ENCODE measurements around the gene ZSCAN16. TPM values are rescaled to one million over a fixed set of nuclear protein-coding genes. Genes with fewer than 3 reads are reported as not detected.
A peak's percentile ranks its signal among the peaks of the same experiment; 100 is the strongest.
"Not testable (repeated sequence)": the region's sequence is repeated elsewhere in the genome, so short reads cannot be mapped to it uniquely, and the experiment has no call there.

Gene ZSCAN16
- total RNA-seq, 8 experiments from 2014 or later, result 1.6 to 19.7 (median 9.0) TPM

DNA sequence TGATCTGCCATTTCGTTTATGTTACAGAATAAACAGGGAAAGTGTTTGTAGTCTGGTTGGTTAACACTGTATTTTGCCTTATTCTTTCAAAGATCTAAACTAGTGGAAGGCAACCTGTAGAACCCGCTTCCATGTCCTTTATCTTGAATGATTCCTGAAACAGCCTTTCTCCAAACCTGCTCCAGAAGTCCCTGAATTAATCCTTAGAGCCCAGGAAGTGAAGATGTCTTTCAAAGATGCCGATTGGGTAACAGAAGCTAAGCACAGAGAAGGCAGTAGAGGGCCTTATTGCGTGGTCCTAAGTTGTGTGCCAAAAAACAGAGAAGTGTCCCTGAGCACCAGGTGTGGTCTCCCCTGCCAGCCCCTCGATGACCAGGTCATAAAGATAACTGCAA is 19.2 kb upstream of the ZSCAN16 start:
- WGBS, 10 experiments, result 11 to 50% (median 28%) methylated on average over 1 to 5 of the region's 5 CpGs
- Histone ChIP-seq H3K27ac (peak overlapping the region in 1 of 2 donors; percentile 60), H3K4me3 (peak overlapping the region; percentile 67 to 89 (median 76)), H3K4me1 (replicated peaks in 1 of 2) (peaks cover 2 to 3% of the 10 kb centered on the region in 2 donors)
- ATAC-seq (replicated peaks in 6 of 8), result peak in 3 of 8 experiments; percentile 12 to 18 (median 12)
- in situ Hi-C loops (cut with MboI; ENCODE audit: low pct_unique_long_range_greater_than_20kb in 2 of 9, low sequenced_read_pairs in 9 of 9, unreplicated experiment in 9 of 9), result no loop called here

DNA sequence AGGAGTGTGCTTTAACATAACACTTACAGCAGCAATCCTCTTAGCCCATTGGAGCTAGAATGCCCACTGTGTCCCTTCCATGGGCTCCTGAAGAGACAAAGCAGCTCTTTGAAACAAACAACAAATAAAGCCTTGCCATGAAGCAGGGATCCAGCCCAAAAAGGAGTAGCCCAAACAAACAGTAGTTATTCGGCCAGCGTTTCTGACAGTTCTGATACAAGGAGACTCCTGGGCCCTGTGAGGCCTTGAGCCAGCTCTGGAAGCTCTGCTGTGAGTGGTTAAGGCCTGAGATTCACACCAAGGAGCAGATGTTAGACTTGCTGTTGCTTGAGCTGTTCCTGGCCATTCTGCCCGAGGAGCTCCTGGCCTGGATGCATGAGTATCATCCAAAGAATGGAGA is 16.9 kb upstream of the ZSCAN16 start:
- H3K27ac ChIP-seq, result no peak overlapping the region
- WGBS, 10 experiments, result 50 to 93% (median 70%) methylated on average over 2 of the region's 3 CpGs; no CpG with 5 or more reads in 3 of the 10 experiments
- no peak overlapping the region for H3K4me3 ChIP-seq
- H3K4me1 ChIP-seq (replicated peaks in 1 of 2), result peaks cover 2 to 3% of the 10 kb centered on the region in 2 donors
- no peak for ATAC-seq (replicated peaks in 6 of 8)
- in situ Hi-C loops (cut with MboI; ENCODE audit: low pct_unique_long_range_greater_than_20kb in 2 of 9, low sequenced_read_pairs in 9 of 9, unreplicated experiment in 9 of 9), result no loop called here

DNA sequence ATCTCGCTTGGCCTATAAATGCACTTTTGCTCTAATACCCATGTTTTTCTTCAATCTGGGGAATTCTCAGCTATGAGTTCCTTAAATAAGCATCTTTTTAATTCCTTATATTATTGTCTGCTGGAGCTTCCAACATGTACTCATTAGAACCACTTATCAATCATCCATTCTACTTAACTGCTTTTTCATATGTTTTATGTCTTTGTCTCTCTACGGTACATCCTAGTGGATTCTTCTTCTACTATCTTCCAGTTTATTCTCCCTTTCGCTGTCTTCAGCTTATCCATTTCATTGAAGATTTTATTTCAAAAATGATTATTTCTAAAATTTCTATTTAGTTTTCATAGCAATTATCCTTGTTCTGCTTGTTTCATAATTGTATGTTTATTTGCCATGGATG is 12.4 kb upstream of the ZSCAN16 start:
- Histone ChIP-seq H3K4me3 (no peak overlapping the region), H3K4me1 (replicated peaks in 1 of 2) (no peaks in the 10 kb centered on the region), H3K27ac (no peak overlapping the region)
- WGBS, 10 experiments, result 40 to 100% (median 89%) methylated on average over 1 to 3 of the region's 3 CpGs
- in situ Hi-C loops (cut with MboI; ENCODE audit: low pct_unique_long_range_greater_than_20kb in 2 of 9, low sequenced_read_pairs in 9 of 9, unreplicated experiment in 9 of 9), result no loop called here
- no peak for ATAC-seq (replicated peaks in 6 of 8)

DNA sequence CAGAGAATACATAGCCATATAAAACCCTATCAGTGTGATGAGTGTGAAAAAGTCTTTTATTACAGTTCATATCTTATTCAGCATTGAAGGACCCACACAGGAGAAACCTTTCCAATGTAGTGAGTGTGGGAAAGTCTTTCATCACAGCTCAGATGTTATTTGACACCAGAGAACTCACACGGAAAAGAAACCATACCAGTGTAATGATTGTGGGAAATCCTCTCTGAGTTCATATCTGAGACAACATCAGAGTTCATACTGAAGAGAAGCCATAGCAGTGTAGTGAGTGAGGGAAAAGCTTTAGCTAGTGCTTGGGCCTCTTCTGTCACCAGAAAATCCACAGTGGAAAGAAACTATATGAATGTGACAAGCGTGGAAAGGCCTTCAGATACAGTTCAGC is 8.6 kb upstream of the ZSCAN16 start:
- ATAC-seq (replicated peaks in 6 of 8), result no peak
- no peak overlapping the region for H3K4me3 ChIP-seq
- in situ Hi-C loops (cut with MboI; ENCODE audit: low pct_unique_long_range_greater_than_20kb in 2 of 9, low sequenced_read_pairs in 9 of 9, unreplicated experiment in 9 of 9), result no loop called here
- WGBS, 10 experiments, result 37 to 93% (median 82%) methylated on average over 1 to 2 of the region's 2 CpGs; no CpG with 5 or more reads in 2 of the 10 experiments
- no peak overlapping the region for H3K27ac ChIP-seq
- no peaks in the 10 kb centered on the region for H3K4me1 ChIP-seq (replicated peaks in 1 of 2)

DNA sequence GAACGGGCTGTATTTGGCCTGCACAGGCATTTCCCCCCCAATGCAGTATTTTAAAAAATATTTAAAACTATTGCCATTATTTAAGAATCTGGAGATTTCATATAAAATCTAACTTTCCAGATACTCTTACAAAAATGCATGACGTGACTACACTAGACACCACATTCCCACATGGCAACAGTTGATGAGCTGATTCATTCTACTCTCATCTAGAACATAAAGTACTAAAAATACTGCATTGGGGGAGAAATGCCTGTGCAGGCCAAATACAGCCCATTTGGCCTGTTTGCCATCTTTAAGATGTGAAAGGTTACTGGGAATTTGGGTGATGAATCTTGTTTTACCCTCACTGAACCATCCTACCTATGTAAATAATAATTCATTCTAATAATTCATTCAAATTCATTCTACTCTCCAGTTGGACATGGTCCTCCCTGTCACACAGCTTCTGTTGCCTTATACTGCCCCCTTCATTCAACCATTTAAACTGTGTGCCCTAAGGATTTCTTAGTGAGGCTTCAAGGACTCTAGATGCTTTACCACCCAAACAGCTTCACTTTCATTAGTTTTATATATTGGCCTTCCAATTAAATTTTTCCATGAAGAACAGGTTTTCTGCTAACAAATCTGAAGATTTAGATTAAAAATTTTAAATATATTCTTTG is 6.9 kb upstream of the ZSCAN16 start:
- H3K27ac ChIP-seq, result no peak overlapping the region
- H3K4me1 ChIP-seq (replicated peaks in 1 of 2), result no peaks in the 10 kb centered on the region
- 83 to 100% (median 100%) methylated on average over 1 to 2 of the region's 2 CpGs; no CpG with 5 or more reads in 2 of the 10 experiments for WGBS, 10 experiments
- in situ Hi-C loops (cut with MboI; ENCODE audit: low pct_unique_long_range_greater_than_20kb in 2 of 9, low sequenced_read_pairs in 9 of 9, unreplicated experiment in 9 of 9), result no loop called here
- no peak for ATAC-seq (replicated peaks in 6 of 8)
- H3K4me3 ChIP-seq, result no peak overlapping the region

DNA sequence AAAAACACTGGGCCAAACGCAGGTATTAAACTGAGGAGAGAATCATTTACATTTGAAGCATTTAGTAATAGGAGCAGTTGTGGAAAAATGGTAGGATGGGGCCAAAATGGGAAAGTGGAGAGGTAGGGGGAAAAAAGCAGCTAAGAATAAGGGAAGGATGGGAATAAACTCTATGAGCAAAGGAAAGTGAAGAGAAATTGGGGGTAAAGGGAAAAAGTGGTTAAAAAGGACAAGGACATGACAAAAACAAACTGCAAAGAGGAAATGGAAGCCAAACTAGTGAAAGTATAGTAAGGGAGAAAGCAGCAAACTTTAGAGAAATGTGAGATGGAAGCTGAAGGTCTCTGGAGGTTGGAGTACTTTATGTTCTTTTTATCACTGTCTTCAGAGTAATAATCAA is 6.2 kb upstream of the ZSCAN16 start:
- ATAC-seq (replicated peaks in 6 of 8), result no peak
- Histone ChIP-seq H3K4me3 (no peak overlapping the region), H3K4me1 (replicated peaks in 1 of 2) (no peaks in the 10 kb centered on the region), H3K27ac (no peak overlapping the region)
- WGBS, 10 experiments, result 7 to 100% (median 80%) methylated on average over 1 of the region's 1 CpG; no CpG with 5 or more reads in 1 of the 10 experiments
- in situ Hi-C loops (cut with MboI; ENCODE audit: low pct_unique_long_range_greater_than_20kb in 2 of 9, low sequenced_read_pairs in 9 of 9, unreplicated experiment in 9 of 9), result no loop called here

DNA sequence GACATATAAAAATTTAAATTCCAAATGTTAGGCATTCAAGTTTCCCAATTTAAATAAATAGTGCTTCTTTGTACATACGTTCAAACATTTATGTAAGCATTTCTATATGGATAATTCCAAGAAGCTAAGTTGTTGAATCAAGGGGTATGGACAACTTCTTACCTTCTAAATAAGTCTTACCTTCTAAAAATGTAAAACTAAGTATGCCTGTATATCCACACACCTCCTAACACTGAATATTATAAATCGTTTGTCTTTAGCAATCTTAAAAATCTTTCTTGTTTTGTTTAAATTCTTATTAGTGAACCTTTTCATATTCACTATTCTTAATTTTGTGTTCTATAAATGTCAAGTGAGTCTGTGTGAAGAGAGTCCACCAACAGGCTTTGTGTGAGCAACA is 2.5 kb upstream of the ZSCAN16 start:
- H3K27ac ChIP-seq, result no peak overlapping the region
- 44 to 100% (median 96%) methylated on average over 1 to 2 of the region's 2 CpGs for WGBS, 10 experiments
- peaks cover 10 to 14% of the 10 kb centered on the region in 2 donors for H3K4me1 ChIP-seq (replicated peaks in 1 of 2)
- H3K4me3 ChIP-seq, result no peak overlapping the region
- in situ Hi-C loops (cut with MboI; ENCODE audit: low pct_unique_long_range_greater_than_20kb in 2 of 9, low sequenced_read_pairs in 9 of 9, unreplicated experiment in 9 of 9), result no loop called here
- no peak for ATAC-seq (replicated peaks in 6 of 8)

DNA sequence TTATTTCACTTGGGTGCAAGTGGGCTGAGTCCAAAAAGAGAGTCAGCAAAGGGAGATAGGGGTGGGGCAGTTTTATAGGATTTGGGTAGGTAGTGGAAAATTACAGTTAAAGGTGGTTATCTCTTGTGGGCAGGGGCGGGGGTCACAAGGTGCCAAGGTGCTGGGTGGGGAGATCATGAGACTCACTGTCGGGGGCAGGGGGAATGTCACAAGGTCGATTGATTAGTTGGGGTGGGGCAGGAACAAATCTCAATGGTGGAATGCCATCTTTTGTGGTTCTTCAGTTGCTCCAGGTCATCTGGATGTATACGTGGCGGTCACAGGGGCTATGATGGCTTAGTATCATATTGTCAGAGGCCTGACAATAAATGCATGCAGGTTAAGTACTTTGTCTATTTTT is 2.1 kb upstream of the ZSCAN16 start:
- H3K27ac ChIP-seq; H3K4me3 ChIP-seq; in situ Hi-C loops (cut with MboI; ENCODE audit: low pct_unique_long_range_greater_than_20kb in 2 of 9, low sequenced_read_pairs in 9 of 9, unreplicated experiment in 9 of 9); ATAC-seq (replicated peaks in 6 of 8): not testable (repeated sequence)
- peaks cover 10 to 14% of the 10 kb centered on the region in 2 donors for H3K4me1 ChIP-seq (replicated peaks in 1 of 2)
- WGBS, 10 experiments, result 100% methylated on average over 1 to 2 of the region's 5 CpGs; no CpG with 5 or more reads in 7 of the 10 experiments

DNA sequence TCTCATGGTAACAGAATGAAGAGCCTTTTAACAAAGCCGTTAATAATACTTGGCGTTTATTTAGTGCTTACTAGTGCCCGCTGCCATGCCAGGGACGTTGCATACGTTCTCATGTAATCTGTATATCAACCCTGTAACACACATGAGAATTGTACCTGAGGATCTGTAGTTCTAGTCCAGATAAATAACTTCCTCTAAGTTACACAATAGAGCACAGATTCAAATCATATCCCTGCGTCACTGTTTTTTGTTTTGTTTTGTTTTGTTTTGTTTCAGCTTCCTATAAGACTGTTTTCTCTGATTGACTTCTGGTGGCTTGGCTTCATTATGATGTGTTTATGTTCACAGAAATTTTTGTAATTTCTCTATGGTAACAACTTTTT is 553 bp downstream of the ZSCAN16 start:
- WGBS, 10 experiments, result 0 to 80% (median 16%) methylated on average over 1 to 6 of the region's 6 CpGs; no CpG with 5 or more reads in 1 of the 10 experiments
- Histone ChIP-seq H3K27ac (peak overlapping the region; percentile 23 to 61), H3K4me3 (peak overlapping the region; percentile 55 to 96 (median 81)), H3K4me1 (replicated peaks in 1 of 2) (peaks cover 10 to 14% of the 10 kb centered on the region in 2 donors)
- peak in 1 of 8 experiments; percentile 22 for ATAC-seq (replicated peaks in 6 of 8)
- in situ Hi-C loops (cut with MboI; ENCODE audit: low pct_unique_long_range_greater_than_20kb in 2 of 9, low sequenced_read_pairs in 9 of 9, unreplicated experiment in 9 of 9), result loop anchor here in 3 of 9 experiments (25.0 kb wide), 2 partner anchors 137 to 237 kb away; partner anchors contain the start of genes NKAPL (in 1 of the 3), ZKSCAN4 (in 1 of the 3) and ZSCAN26 (in 1 of the 3)

DNA sequence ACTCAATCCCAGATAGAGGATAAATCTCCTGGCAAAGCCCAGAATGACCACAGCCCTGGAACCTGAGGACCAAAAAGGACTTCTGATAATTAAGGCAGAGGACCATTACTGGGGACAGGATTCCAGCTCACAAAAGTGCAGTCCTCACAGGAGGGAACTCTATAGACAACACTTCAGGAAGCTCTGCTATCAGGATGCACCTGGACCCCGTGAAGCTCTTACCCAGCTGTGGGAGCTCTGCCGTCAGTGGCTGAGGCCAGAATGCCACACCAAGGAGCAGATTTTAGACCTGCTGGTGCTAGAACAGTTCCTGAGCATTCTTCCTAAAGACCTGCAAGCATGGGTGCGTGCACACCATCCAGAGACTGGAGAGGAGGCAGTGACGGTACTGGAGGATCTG is 992 bp downstream of the ZSCAN16 start:
- Histone ChIP-seq H3K27ac (no peak overlapping the region), H3K4me3 (peak overlapping the region in 2 of 5 donors; percentile 81 to 96), H3K4me1 (replicated peaks in 1 of 2) (peaks cover 10 to 14% of the 10 kb centered on the region in 2 donors)
- 64 to 100% (median 80%) methylated on average over 1 to 4 of the region's 4 CpGs; no CpG with 5 or more reads in 2 of the 10 experiments for WGBS, 10 experiments
- ATAC-seq (replicated peaks in 6 of 8), result no peak
- in situ Hi-C loops (cut with MboI; ENCODE audit: low pct_unique_long_range_greater_than_20kb in 2 of 9, low sequenced_read_pairs in 9 of 9, unreplicated experiment in 9 of 9), result loop anchor here in 3 of 9 experiments (25.0 kb wide), 2 partner anchors 137 to 237 kb away; partner anchors contain the start of genes NKAPL (in 1 of the 3), ZKSCAN4 (in 1 of the 3) and ZSCAN26 (in 1 of the 3)

DNA sequence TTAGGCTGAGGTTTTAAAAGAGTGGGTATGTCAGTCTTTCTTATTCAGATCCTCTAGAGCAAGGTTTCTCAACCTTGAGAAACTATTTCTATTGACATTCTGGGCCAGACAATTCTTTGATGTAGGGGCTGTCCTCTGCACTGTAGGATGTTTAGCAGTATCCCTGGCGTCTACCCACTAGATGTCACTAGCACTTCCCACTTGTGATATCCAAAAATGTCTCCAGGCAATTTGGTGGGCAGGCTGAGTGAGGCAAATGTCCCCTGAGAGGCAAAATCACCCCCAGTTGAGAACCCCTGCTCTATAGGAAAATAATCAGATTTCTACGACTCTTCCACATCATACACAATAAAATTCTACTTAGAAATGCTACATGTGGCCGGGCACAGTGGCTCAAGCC is 9.6 kb downstream of the ZSCAN16 start:
- Histone ChIP-seq H3K4me1 (replicated peaks in 1 of 2) (peaks cover 9 to 12% of the 10 kb centered on the region in 2 donors), H3K27ac (no peak overlapping the region), H3K4me3 (no peak overlapping the region)
- WGBS, 10 experiments, result 17 to 62% (median 54%) methylated on average over 1 to 3 of the region's 3 CpGs; no CpG with 5 or more reads in 4 of the 10 experiments
- in situ Hi-C loops (cut with MboI; ENCODE audit: low pct_unique_long_range_greater_than_20kb in 2 of 9, low sequenced_read_pairs in 9 of 9, unreplicated experiment in 9 of 9), result loop anchor here in 4 of 9 experiments (10.0 to 25.0 kb wide), 3 partner anchors 128 to 228 kb away; partner anchors contain the start of genes NKAPL (in 1 of the 4), ZKSCAN4 (in 1 of the 4) and ZSCAN26 (in 1 of the 4)
- ATAC-seq (replicated peaks in 6 of 8), result peak in 3 of 8 experiments; percentile 3 to 22 (median 4)

DNA sequence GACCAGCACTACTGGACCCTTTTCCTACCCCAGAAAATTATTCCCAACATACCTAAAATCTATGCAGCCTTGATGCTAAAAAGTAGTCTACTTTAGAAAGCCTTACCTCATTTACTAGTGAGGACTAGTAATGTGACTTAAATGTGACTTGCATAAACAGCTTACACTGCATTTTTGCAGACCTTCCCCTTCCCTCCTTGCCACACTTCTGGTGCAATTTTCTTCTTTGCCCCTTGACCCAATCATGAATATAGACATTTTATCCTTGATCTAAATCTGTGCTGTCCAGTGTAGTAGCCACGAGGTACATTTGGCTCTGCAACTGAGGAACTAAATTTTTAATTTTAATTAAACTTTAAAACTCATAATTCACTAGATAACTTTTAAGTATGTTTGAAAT is 10.3 kb downstream of the ZSCAN16 start:
- Histone ChIP-seq H3K27ac (no peak overlapping the region), H3K4me3 (no peak overlapping the region), H3K4me1 (replicated peaks in 1 of 2) (peaks cover 9 to 12% of the 10 kb centered on the region in 2 donors)
- WGBS, 10 experiments, result 29 to 100% (median 95%) methylated on average over 1 of the region's 1 CpG; no CpG with 5 or more reads in 2 of the 10 experiments
- in situ Hi-C loops (cut with MboI; ENCODE audit: low pct_unique_long_range_greater_than_20kb in 2 of 9, low sequenced_read_pairs in 9 of 9, unreplicated experiment in 9 of 9), result loop anchor here in 4 of 9 experiments (10.0 to 25.0 kb wide), 3 partner anchors 128 to 228 kb away; partner anchors contain the start of genes NKAPL (in 1 of the 4), ZKSCAN4 (in 1 of the 4) and ZSCAN26 (in 1 of the 4)
- ATAC-seq (replicated peaks in 6 of 8), result no peak

DNA sequence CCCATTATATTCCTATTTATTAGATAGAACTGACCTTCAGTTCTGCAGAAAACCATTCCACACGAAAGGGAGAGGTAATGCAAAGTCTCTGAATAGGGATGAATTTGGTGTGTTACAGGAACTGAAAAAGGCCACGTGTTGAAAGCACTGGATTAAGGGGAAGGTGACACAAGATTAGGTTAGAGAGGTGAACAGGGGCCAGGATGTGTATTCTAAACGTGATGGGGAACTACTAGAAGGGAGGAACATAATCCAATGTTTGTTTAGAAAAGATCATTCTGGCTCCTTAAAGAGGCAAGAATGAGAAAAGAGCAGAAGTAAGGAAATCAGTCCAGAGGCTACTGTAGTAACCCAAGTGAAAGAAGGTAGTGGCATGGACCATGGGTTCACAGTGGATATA is 11.0 kb downstream of the ZSCAN16 start:
- Histone ChIP-seq H3K4me1 (replicated peaks in 1 of 2) (peaks cover 9 to 12% of the 10 kb centered on the region in 2 donors), H3K27ac (no peak overlapping the region), H3K4me3 (peak overlapping the region in 1 of 5 donors; percentile 85)
- in situ Hi-C loops (cut with MboI; ENCODE audit: low pct_unique_long_range_greater_than_20kb in 2 of 9, low sequenced_read_pairs in 9 of 9, unreplicated experiment in 9 of 9), result loop anchor here in 4 of 9 experiments (10.0 to 25.0 kb wide), 3 partner anchors 127 to 227 kb away; partner anchors contain the start of genes NKAPL (in 1 of the 4), ZKSCAN4 (in 1 of the 4) and ZSCAN26 (in 1 of the 4)
- no peak for ATAC-seq (replicated peaks in 6 of 8)
- WGBS, 10 experiments, result 0 to 100% (median 42%) methylated on average over 1 to 3 of the region's 3 CpGs

All from motor neuron (in vitro differentiated cells).